SK-N-SH (cell line): ENCODE measurements around the gene EFCC1. TPM values are rescaled to one million over a fixed set of nuclear protein-coding genes. Genes with fewer than 3 reads are reported as not detected.

Source experiments
- CTCF ChIA-PET: fragments of 300-600, 350-600 bp; formaldehyde crosslinking; extraction: SDS; loops from one replicate; lab custom pipeline; 2021; lab: Yijun Ruan, JAX
- POLR2A ChIA-PET: fragments of 350-600 bp; sonication (Branson Sonifier 250); formaldehyde crosslinking; extraction: SDS; loops from one replicate; lab custom pipeline; 2020; ENCODE audit warnings: antibody characterized with exemption, inconsistent platforms; lab: Yijun Ruan, JAX
- DNase-seq: peaks from one replicate; pipeline ENCODE4 v3.0.0; 2012
- H2AFZ ChIP-seq: fragments of 200-600 bp; sonication (generic); 2 replicates; pipeline ENCODE4 v1.8.1; 2016; ENCODE audit warnings: antibody characterized with exemption, mild to moderate bottlenecking, low read depth
- H3F3A ChIP-seq: fragments of 200-600 bp; sonication (generic); replicated peaks from 2 replicates; pipeline ENCODE3; 2016; ENCODE audit warnings: antibody characterized with exemption, mild to moderate bottlenecking; ENCODE audit not compliant: insufficient read depth
- H3K27ac ChIP-seq, 2 experiments: fragments of 200-500 bp in 1 of 2; fragments of 200-600 bp in 1 of 2; sonication (Bioruptor generic) in 1 of 2; sonication (generic), shearing (Covaris generic) in 1 of 2; 2 replicates each; pipeline versions ENCODE4 v1.5.1 to v1.6.1; 2014 to 2016; ENCODE audit warnings: low read depth in 2 of 2, inconsistent platforms in 1 of 2, low read length in 1 of 2, mild to moderate bottlenecking in 1 of 2, mixed read lengths in 1 of 2
- H3K27me3 ChIP-seq: fragments of 200-600 bp; sonication (generic), shearing (Covaris generic); 2 replicates; pipeline ENCODE4 v1.6.1; 2016; ENCODE audit warnings: mixed run types; ENCODE audit not compliant: insufficient read depth
- H3K36me3 ChIP-seq, 2 experiments: fragments of 200-500 bp in 1 of 2; fragments of 200-600 bp in 1 of 2; sonication (Bioruptor generic) in 1 of 2; sonication (generic) in 1 of 2; replicated peaks in 1 of 2; 2 replicates each; pipeline versions ENCODE3 to v1.5.1; 2014 to 2016; ENCODE audit warnings: low read length in 1 of 2, mild to moderate bottlenecking in 1 of 2; ENCODE audit not compliant: insufficient read depth in 2 of 2, control insufficient read depth in 1 of 2
- H3K4me1 ChIP-seq, 2 experiments: fragments of 200-500 bp in 1 of 2; fragments of 200-600 bp in 1 of 2; sonication (Bioruptor generic) in 1 of 2; sonication (generic), shearing (Covaris generic) in 1 of 2; 2 replicates each; pipeline versions ENCODE4 v1.5.1 to v1.6.1; 2014 to 2016; ENCODE audit warnings: low read depth in 1 of 2, low read length in 1 of 2, mixed run types in 1 of 2; ENCODE audit not compliant: insufficient read depth in 2 of 2, control insufficient read depth in 1 of 2
- H3K4me2 ChIP-seq: fragments of 200-600 bp; sonication (generic), shearing (Covaris generic); 2 replicates; pipeline ENCODE4 v1.6.1; 2017; ENCODE audit warnings: mixed run types
- H3K4me3 ChIP-seq, 2 experiments: fragments of 200-500 bp in 1 of 2; fragments of 200-600 bp in 1 of 2; sonication (Bioruptor generic) in 1 of 2; sonication (generic), shearing (Covaris generic) in 1 of 2; 2 replicates each; pipeline versions ENCODE4 v1.5.1 to v1.8.1; 2014 to 2016; ENCODE audit warnings: low read depth in 2 of 2, inconsistent platforms in 1 of 2, low read length in 1 of 2, mild to moderate bottlenecking in 1 of 2, mixed read lengths in 1 of 2, moderate library complexity in 1 of 2
- H3K79me2 ChIP-seq: fragments of 200-600 bp; sonication (generic); 2 replicates; pipeline ENCODE4 v1.8.1; 2017; ENCODE audit warnings: mild to moderate bottlenecking; ENCODE audit not compliant: insufficient read depth
- H3K9ac ChIP-seq: fragments of 200-600 bp; sonication (generic); 2 replicates; pipeline ENCODE4 v1.6.1; 2017; ENCODE audit warnings: mixed run types
- H3K9me2 ChIP-seq: fragments of 200-600 bp; sonication (generic); 2 replicates; pipeline ENCODE4 v1.6.1; 2017; ENCODE audit warnings: mixed run types
- H3K9me3 ChIP-seq: fragments of 200-600 bp; sonication (generic); 2 replicates; pipeline ENCODE4 v1.6.1; 2017; ENCODE audit warnings: mixed run types, mild to moderate bottlenecking, moderate library complexity
- H4K20me1 ChIP-seq: fragments of 200-600 bp; sonication (generic); 2 replicates; pipeline ENCODE4 v1.6.1; 2017; ENCODE audit warnings: mild to moderate bottlenecking, mixed run types; ENCODE audit not compliant: insufficient read depth
- GATA2 ChIP-seq: sonication (generic); formaldehyde crosslinking; IDR thresholded peaks from 2 replicates; pipeline ENCODE4 v1.5.0; 2020; ENCODE audit warnings: mild to moderate bottlenecking, missing genetic modification reagents
- MXI1 ChIP-seq: IDR thresholded peaks from 2 replicates; pipeline ENCODE4 v1.6.1; 2012; ENCODE audit warnings: mild to moderate bottlenecking, low read depth, low read length, improper control_type of control experiment
- POLR2AphosphoS5 ChIP-seq: IDR thresholded peaks from 2 replicates; pipeline ENCODE4 v1.6.1; 2012; ENCODE audit warnings: low read depth, low read length
- RAD21 ChIP-seq: IDR thresholded peaks from 2 replicates; pipeline ENCODE4 v1.6.1; 2012; ENCODE audit warnings: mild to moderate bottlenecking, low read length
- RXRA ChIP-seq: IDR thresholded peaks from 2 replicates; pipeline ENCODE4 v1.4.0; 2012; ENCODE audit warnings: low read depth, mild to moderate bottlenecking, borderline replicate concordance
- SMC3 ChIP-seq: IDR thresholded peaks from 2 replicates; pipeline ENCODE4 v1.6.1; 2012; ENCODE audit warnings: low read depth, low read length, improper control_type of control experiment
- WGBS: methylation state at CpG from one replicate; pipeline ENCODE4 v1.1.6; 2017; ENCODE audit warnings: low lambda C conversion rate; 5-methylcytosine and 5-hydroxymethylcytosine counted together
- polyA plus RNA-seq, 3 experiments: library from polyadenylated mRNA; depleted of rRNA; stranded (reverse); fragments of >200 nt; gene quantifications; 2 replicates each; pipeline ENCODE4 v1.2.3, GENCODE V29; 2012
- TF ChIP-seq, protein P1 (sequence below): fragments of 200-600 bp; sonication (generic); IDR thresholded peaks from 2 replicates; pipeline ENCODE4 v1.6.1; 2017; ENCODE audit warnings: antibody characterized with exemption, mild to moderate bottlenecking, moderate library complexity
- TF ChIP-seq, protein P2 (sequence below): IDR thresholded peaks from 2 replicates; pipeline ENCODE4; 2012

EFCC1 gene
- polyA plus RNA-seq, 1 of the 3 experiments (the other 2 are of a cell fraction), result not detected

DNA sequence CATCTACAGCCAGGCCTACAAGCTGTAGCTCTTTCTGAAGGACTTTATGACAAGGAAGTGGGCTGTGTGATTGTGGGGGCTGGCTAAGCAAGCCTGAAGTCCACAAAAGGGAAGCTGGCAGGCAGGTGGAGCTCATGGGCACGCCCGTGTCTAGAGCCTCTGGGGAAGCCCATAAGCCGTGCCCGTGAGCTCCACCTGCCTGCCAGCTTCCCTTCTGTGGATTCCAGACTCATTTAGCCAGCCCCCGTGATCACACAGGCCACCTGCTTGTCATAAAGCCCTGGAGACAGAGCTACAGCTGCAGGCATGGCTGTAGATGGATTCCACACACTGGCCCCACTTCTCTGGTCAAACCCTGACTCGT lies 15.2 kb downstream of the EFCC1 start (continued):
- TF ChIP-seq, protein P1, sequence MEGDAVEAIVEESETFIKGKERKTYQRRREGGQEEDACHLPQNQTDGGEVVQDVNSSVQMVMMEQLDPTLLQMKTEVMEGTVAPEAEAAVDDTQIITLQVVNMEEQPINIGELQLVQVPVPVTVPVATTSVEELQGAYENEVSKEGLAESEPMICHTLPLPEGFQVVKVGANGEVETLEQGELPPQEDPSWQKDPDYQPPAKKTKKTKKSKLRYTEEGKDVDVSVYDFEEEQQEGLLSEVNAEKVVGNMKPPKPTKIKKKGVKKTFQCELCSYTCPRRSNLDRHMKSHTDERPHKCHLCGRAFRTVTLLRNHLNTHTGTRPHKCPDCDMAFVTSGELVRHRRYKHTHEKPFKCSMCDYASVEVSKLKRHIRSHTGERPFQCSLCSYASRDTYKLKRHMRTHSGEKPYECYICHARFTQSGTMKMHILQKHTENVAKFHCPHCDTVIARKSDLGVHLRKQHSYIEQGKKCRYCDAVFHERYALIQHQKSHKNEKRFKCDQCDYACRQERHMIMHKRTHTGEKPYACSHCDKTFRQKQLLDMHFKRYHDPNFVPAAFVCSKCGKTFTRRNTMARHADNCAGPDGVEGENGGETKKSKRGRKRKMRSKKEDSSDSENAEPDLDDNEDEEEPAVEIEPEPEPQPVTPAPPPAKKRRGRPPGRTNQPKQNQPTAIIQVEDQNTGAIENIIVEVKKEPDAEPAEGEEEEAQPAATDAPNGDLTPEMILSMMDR, result no peak
- TF ChIP-seq, all 33 proteins: peak for 0

DNA sequence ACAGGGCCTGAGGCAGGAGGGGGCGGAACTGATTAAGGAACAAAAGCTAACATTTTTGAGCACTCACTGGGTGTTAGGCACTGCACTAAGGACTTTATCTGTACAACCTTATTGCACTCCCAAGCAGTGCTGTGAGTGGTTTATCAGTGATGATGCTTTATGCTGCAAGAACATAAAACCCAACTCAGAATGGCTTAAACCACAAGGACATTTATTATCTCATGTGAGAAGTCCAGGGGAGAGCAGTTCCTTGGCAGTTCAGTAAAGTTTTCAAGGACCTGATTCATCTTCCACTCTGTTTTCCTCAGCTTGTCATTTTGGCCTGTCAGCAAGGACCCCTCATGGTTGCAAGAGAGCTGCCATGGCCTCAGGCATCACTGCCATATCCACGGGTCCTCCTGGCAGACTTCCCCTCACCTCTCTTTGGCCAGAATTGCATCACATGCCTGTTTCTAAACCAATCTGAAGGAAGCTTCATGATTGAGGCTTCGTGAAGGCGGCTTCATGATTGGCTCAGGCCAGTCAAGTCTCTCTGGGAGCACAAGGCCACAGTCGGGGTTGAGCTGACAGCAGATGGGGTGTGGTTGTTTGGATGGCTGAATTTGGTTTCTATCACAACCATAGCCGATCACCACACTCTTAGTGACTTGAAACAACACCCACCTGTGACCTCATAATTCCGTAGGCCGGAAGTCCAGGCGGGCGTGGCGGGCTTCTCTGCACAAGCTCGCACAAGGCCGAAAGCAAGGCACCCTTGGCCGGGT lies 15.8 kb downstream of the EFCC1 start:
- ChIA-PET CTCF (interaction anchor here (1.0 to 7.3 kb wide), 6 partner anchors 10 to 229 kb away, joined by 3 to 46 read pairs (median 7); no protein-coding TSS in a partner anchor), POLR2A (no interaction called here)
- H3K4me3 ChIP-seq, result no peak overlapping the region
- H3K9me2 ChIP-seq, result no peaks in the 10 kb centered on the region
- H4K20me1 ChIP-seq, result no peaks in the 10 kb centered on the region
- TF ChIP-seq MXI1, result no peak
- TF ChIP-seq POLR2AphosphoS5, result no peak
- no peak for TF ChIP-seq RXRA
- TF ChIP-seq SMC3, result no peak
- TF ChIP-seq, all 33 proteins: peak for 0
- WGBS, result 82% methylated on average over 14 of the region's 14 CpGs
- H3K4me2 ChIP-seq, result no peak overlapping the region
- H3K9me3 ChIP-seq, result no peaks in the 10 kb centered on the region
- H3F3A ChIP-seq, result no peaks in the 10 kb centered on the region
- no peak for DNase-seq
- H3K9ac ChIP-seq, result no peak overlapping the region
- H3K27me3 ChIP-seq, result no peaks in the 10 kb centered on the region; the same call in 1 of the 2 replicates
- H3K36me3 ChIP-seq, result no peaks in the 10 kb centered on the region
- no peaks in the 10 kb centered on the region for H3K79me2 ChIP-seq
- H3K4me1 ChIP-seq, result peaks cover 0 to 13% of the 10 kb centered on the region in 2 experiments; a peak in 1 of 4 replicates
- H2AFZ ChIP-seq, result no peak overlapping the region
- no peak overlapping the region for H3K27ac ChIP-seq

DNA sequence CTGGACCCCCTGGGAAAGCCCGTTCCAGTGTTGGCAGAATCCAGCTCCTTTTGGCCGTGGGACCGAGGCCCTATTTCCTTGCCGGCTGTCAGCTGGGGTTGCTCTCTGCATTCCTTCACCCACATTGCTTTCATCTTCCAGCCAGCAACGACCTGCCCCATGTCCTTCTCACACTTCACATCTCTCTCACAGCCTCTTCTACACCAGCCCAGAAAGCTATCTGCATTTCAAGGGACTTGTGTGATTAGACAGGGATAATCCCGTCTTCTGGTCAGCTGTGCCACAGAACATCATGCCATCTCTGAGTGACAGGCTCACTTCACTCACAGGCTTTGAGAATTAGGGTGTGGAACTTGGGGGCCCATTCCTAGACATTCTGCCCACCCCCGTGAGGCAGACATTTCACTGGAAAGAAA lies 16.4 kb downstream of the EFCC1 start:
- TF ChIP-seq, protein P2, sequence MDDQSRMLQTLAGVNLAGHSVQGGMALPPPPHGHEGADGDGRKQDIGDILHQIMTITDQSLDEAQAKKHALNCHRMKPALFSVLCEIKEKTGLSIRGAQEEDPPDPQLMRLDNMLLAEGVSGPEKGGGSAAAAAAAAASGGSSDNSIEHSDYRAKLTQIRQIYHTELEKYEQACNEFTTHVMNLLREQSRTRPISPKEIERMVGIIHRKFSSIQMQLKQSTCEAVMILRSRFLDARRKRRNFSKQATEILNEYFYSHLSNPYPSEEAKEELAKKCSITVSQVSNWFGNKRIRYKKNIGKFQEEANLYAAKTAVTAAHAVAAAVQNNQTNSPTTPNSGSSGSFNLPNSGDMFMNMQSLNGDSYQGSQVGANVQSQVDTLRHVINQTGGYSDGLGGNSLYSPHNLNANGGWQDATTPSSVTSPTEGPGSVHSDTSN, result no peak
- TF ChIP-seq GATA2 (CRISPR knock-in tag), result no peak
- no peak for TF ChIP-seq RAD21
- Histone ChIP-seq H3K9me2 (no peaks in the 10 kb centered on the region), H2AFZ (no peak overlapping the region), H3K79me2 (no peaks in the 10 kb centered on the region), H3K4me3 (no peak overlapping the region), H4K20me1 (no peaks in the 10 kb centered on the region), H3K27me3 (no peaks in the 10 kb centered on the region; the same call in 1 of the 2 replicates), H3K4me2 (no peak overlapping the region), H3F3A (no peaks in the 10 kb centered on the region), H3K9me3 (no peaks in the 10 kb centered on the region), H3K9ac (no peak overlapping the region), H3K36me3 (no peaks in the 10 kb centered on the region), H3K4me1 (peaks cover 0 to 18% of the 10 kb centered on the region in 2 experiments; a peak in 1 of 4 replicates), H3K27ac (no peak overlapping the region)
- no peak for DNase-seq
- WGBS, result 74% methylated on average over 7 of the region's 7 CpGs
- POLR2A ChIA-PET, result no interaction called here
- CTCF ChIA-PET, result interaction anchor here (1.5 to 7.3 kb wide), 5 partner anchors 10 to 228 kb away, joined by 5 to 46 read pairs (median 9); no protein-coding TSS in a partner anchor
